HepG2 (cell line): ENCODE measurements around the gene NFXL1. TPM values are rescaled to one million over a fixed set of nuclear protein-coding genes. Genes with fewer than 3 reads are reported as not detected.

Experiments
- ASH2L ChIP-seq: fragments of 300-600, 200-600 bp; sonication (generic); IDR thresholded peaks from 2 replicates; pipeline ENCODE4 v1.7.0; 2017; ENCODE audit warnings: low read depth, mild to moderate bottlenecking, moderate library complexity, mixed read lengths, low read length; ENCODE audit not compliant: insufficient read length
- DMAP1 ChIP-seq: IDR thresholded peaks from 2 replicates; pipeline ENCODE4 v1.6.1; 2016
- HOMEZ ChIP-seq: IDR thresholded peaks from 2 replicates; pipeline ENCODE4 v1.6.1; 2016; ENCODE audit warnings: low read depth
- MAFG ChIP-seq: sonication (generic); formaldehyde crosslinking; IDR thresholded peaks from 2 replicates; pipeline ENCODE4 v1.5.1; 2020; ENCODE audit warnings: mild to moderate bottlenecking, missing genetic modification reagents
- PRDM10 ChIP-seq: sonication (generic); formaldehyde crosslinking; IDR thresholded peaks from 2 replicates; pipeline ENCODE4 v1.4.0; 2020; ENCODE audit warnings: low read depth, missing genetic modification reagents
- SP4 ChIP-seq: sonication (generic); formaldehyde crosslinking; IDR thresholded peaks from 2 replicates; pipeline ENCODE4 v1.8.1; 2023; ENCODE audit warnings: mild to moderate bottlenecking, missing genetic modification reagents
- YEATS4 ChIP-seq: sonication (generic); formaldehyde crosslinking; IDR thresholded peaks from 2 replicates; pipeline ENCODE4 v1.4.0; 2020; ENCODE audit warnings: missing genetic modification reagents, borderline replicate concordance
- ZNF142 ChIP-seq: sonication (generic); formaldehyde crosslinking; IDR thresholded peaks from 2 replicates; pipeline ENCODE4 v1.4.0; 2020; ENCODE audit warnings: missing genetic modification reagents
- ZNF160 ChIP-seq: sonication (generic); formaldehyde crosslinking; IDR thresholded peaks from 2 replicates; pipeline ENCODE4 v1.8.0; 2022; ENCODE audit warnings: mild to moderate bottlenecking, inconsistent platforms, missing genetic modification reagents
- ZNF235 ChIP-seq: sonication (generic); formaldehyde crosslinking; IDR thresholded peaks from 2 replicates; pipeline ENCODE4 v1.8.1; 2023; ENCODE audit warnings: mild to moderate bottlenecking, missing genetic modification reagents, borderline replicate concordance
- ZNF441 ChIP-seq: sonication (generic); formaldehyde crosslinking; IDR thresholded peaks from 2 replicates; pipeline ENCODE4 v1.7.0; 2021; ENCODE audit warnings: missing genetic modification reagents, borderline replicate concordance
- ZNF709 ChIP-seq: sonication (generic); formaldehyde crosslinking; IDR thresholded peaks from 2 replicates; pipeline ENCODE4 v1.5.0; 2020; ENCODE audit warnings: mild to moderate bottlenecking, missing genetic modification reagents
- ZNF850 ChIP-seq: sonication (generic); formaldehyde crosslinking; conservative IDR thresholded peaks from 2 replicates; pipeline ENCODE4 v1.9.0; 2021; ENCODE audit warnings: mild to moderate bottlenecking, missing genetic modification reagents
- polyA plus RNA-seq, 8 experiments: library from polyadenylated mRNA; depleted of rRNA in 3 of 8; stranded (reverse) in 7 of 8; unstranded in 1 of 8; fragments of >200 nt; fragmentation: Illumina TruSeq in 4 of 8; extraction: Trizol in 4 of 8; gene quantifications; 2 replicates each; pipeline versions ENCODE4 v1.2.1 to v1.2.3, GENCODE V29; 2011 to 2016; ENCODE audit warnings: low read depth in 4 of 8, missing spikeins in 1 of 8, mixed read lengths in 1 of 8; ENCODE audit not compliant: insufficient read depth in 1 of 8
- total RNA-seq, 5 experiments: library from RNA; depleted of rRNA; stranded (reverse); fragments of >200 nt; fragmentation: Illumina TruSeq; extraction: Trizol; gene quantifications; 2 replicates each; pipeline ENCODE4 v1.2.3, GENCODE V29; 2016; ENCODE audit warnings: low read depth in 1 of 5

Gene NFXL1
- total and polyA plus RNA-seq, 2 of the 13 experiments (the other 11 are each of a cell fraction or from before 2014, with no cell fraction given): 12.0 to 18.6 TPM

- TF ChIP-seq PRDM10 (CRISPR knock-in tag) (no peak), MAFG (CRISPR knock-in tag) (0 out of 2 replicates have a peak, but pooled peaks have one; percentile 18), ASH2L (peak; percentile 39), ZNF160 (CRISPR knock-in tag) (0 out of 2 replicates have a peak, but pooled peaks have one; percentile 20), HOMEZ (CRISPR knock-in tag) (no peak), ZNF441 (CRISPR knock-in tag) (peak; percentile 71; the same call in 1 of the 2 replicates), ZNF235 (CRISPR knock-in tag) (0 out of 2 replicates have a peak, but pooled peaks have one; percentile 64), ZNF142 (peak; percentile 88), ZNF850 (CRISPR knock-in tag) (no peak), DMAP1 (CRISPR knock-in tag) (0 out of 2 replicates have a peak, but pooled peaks have one; percentile 52), SP4 (CRISPR knock-in tag) (peak; percentile 3; the same call in 1 of the 2 replicates), YEATS4 (0 out of 2 replicates have a peak, but pooled peaks have one; percentile 11), ZNF709 (CRISPR knock-in tag) (0 out of 2 replicates have a peak, but pooled peaks have one; percentile 10)
Measured at GRCh38 chr4:47913861-47914219, 543 bp downstream of the NFXL1 start (continued).
